Activated effector memory CD4-positive, alpha-beta T cell treated with Interleukin-2 at 50 U/mL for 16 hours (primary cell): ENCODE measurements around the gene LIN7C.
"Not testable (repeated sequence)": the region's sequence is repeated elsewhere in the genome, so short reads cannot be mapped to it uniquely, and the experiment has no call there.

ENCODE experiments used
- DNase-seq: peaks from one replicate; pipeline ENCODE4 v3.0.0-alpha.2; 2020

LIN7C gene

DNA sequence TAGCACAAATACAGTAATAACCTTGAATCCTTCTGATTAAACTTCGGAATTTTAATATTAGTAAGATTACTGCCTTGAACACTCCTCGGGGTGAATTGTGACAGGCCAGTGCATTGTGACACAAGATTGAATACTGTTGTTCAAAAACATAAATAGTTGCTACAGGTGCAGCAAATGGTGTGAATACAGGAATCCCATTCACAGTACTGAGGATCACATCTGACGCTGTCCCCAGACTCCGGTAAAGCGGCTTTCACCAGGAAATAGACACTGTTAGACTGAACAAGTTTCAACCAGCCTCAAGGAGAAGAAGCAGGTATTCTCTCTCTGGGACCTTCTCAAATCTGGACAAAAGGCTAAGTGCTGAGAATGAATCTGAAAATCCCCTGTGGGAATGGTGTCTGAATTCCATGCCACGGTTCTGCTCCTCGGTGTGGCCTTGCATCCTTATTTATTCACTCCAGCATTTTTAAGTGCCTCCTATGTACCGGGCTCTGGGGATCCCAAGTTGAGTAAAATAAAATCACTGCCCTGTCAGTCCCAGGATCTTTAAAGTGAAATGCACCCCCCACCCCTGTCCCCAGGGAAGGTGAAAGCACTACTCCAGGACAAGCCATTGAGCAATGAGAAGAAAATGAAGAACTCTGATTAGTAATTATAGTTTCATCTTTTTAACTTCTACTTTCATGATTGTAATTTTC is 37.4 kb downstream of the LIN7C start:
- no peak for DNase-seq

DNA sequence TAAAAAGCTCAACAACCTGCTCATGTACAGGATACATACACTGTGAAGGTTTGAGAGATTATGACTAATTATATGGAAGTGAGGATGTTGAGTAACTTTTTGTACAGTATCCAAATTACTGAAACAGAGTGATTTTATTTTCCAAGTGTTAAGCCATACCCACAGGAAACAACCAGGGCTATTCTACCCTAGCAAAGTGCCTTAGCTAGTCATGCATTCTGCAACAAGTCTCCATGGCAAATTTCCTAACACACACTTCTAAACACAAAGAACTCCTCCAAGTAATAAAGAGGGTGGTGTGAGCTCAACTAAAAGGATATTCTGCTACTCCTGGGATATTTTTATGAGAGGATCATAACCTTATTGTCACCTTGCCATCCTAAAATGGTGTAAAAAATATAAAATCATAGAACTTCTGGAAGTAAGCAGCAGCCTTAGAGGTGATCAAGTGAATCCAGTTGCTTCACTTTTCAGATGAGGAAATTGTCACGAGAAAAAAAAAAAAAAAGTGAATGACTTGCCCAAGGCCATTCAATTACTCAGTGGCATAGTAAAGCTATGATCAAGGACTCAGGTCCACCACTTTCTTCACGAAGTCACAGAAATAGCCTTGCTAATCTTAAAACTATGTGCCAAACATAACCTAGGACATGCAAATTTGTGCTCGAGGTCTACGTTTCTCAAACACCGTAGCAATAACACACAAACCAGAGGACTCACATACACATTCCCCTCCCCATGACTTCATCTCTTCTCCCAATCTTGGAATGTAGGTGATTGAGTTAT is 38.2 kb downstream of the LIN7C start:
- DNase-seq: no peak

DNA sequence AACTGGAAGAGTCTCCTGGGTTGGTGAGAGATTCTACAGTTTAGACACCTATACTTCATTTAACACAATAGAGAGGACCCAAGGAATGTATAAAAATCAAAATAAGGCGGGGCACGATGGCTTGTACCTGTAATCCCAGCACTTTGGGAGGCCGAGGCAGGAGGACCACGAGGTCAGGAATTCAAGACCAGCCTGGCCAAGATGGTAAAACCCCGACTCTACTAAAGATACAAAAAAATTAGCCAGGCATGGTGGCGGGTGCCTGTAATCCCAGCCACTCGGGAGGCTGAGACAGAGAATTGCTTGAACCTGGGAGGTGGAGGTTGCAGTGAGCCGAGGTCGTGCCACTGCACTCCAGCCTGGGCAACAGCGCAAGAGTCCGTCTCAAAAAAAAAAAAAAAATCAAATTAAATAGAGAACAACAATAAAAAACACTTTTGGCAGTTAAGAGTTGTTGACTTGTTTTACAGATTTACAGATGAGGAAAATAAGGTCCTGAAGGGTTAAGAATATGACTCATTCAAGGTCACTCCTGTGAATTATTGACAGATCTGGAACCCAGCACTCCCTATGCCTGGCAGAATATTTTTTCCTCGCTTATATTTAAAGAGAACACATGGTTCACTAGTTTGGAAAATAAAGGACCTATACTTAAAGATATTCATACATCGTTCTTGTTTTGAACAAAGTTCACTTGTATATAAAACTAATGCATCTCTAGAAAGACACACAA is 39.2 kb downstream of the LIN7C start:
- DNase-seq: no peak

DNA sequence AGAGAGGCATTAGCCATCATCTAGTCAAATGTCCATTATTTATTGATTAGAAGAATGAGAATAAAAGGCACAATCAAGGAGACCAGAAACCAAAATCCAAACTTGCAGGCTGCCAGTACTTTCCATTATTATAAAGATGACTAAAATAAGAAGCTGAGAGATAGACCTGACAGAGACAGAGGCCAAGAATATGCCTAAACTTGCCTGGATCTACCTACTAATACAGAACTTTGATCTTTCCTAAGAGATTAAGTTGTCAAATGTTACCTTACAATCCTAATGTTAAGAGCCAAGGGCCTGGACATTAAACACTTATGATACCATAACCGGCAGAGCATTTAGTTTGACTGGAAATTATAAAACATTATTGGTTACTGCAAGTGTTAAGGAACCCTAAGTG is 40.2 kb downstream of the LIN7C start:
- no peak for DNase-seq

DNA sequence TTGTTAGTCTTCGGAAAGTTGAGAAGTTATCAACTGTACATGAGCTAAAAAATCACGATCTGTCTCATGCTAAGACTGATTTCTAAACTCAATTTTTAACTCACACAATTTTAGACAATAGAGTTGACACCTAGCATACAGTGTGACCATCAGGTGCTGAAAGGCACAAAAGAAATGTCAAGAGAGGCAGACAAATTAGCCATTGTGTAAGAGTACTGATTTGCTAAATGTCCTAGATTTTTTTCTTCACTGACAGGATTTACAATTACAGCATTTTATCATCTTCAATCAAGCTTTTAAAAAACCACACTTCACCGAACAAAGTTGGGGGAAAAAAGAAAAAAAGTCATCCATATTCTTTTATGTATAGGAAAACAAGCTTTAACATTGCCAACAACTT is 40.9 kb downstream of the LIN7C start:
- DNase-seq: no peak

DNA sequence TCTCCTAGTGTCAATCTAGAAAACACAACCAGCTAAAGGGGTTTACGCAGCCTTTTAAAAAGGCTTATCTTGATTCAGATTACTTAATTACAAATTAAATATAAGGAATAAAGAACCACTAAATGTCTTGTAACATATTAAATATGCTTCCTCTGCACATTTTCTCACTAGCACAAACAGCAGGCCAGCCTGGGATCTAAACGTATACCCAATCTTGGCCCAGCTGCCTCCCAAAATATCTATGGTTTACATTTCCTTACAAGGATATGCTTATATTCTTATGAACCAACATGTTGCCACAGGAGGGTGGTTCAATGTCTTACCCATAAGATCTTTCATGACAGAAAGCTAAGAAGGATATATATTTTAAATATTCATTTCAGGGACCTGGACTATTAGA is 41.7 kb downstream of the LIN7C start:
- DNase-seq: no peak

DNA sequence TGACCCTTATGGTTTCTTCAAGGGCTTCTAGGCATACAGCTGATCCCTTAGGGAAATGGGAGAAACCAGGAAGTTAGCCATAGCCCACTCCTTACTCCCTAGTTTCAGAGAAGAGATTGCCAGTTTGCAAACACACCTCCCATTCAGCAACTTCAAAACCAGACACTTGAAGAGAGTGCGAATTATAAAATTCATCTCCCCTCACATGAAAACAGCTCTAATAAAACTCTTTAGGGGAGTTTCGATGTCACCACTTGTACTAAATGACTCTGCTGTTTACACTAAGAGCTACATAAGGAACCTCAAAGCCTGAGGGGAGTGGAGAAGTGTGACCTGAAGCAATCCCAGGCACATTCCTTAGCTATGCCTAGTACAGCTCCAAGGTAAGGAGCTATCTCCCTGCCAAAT is 42.3 kb downstream of the LIN7C start:
- no peak for DNase-seq

DNA sequence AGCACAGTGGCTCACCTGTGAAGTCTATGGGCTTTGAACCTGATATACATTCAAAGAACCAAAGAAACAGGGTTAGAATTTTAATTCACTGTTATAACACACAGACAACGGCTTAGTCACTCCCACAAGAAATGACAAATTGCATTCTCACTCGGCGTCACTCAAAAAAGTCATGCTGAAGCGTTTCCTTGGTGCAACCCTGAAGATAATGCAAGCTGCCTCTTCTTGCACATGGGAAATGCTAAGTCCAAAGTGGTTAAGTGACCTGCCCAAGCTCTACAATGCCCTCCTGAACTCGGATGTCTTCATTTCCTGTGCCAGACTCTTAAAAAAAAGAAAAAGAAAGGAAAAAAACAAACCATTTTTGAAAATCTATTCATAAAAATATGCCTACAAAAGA is 44.0 kb downstream of the LIN7C start:
- no peak for DNase-seq

DNA sequence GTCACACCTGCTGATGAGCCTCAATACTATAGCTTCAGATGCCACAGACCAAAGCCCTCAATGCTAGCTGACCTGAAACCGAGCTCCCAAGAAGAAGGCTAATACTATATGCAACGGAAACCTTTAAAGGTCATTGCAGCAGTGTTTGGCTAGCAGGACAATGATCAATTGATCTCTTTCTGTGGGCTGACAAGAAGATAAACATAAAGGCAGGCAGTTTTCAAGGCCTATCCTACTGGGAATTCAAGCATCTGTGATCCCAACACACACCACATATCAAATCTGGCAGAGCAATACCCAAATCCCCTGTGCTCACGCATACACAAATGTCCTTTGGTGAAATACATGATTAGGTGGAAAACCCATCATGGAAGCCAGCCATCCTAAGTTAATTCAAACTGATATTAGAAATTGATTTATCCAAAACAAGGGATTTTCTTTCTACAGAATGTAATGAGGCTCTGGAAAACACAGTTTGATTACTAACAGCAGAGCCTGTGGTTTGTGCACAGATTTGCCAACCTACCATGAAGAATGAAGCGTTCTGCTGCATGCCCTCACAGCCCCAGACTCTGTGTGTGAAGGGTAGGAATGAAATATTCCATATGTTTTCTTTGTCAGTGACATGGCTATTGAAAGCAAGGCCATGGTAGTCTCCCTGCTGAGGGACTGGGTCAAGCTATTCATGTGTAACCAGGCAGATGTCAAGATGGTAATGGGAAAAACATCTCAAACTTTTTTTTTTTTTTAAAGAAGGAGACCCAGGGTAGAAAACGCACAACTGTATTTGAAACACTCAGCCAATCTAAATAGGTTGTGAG is 46.2 kb downstream of the LIN7C start:
- no peak for DNase-seq

DNA sequence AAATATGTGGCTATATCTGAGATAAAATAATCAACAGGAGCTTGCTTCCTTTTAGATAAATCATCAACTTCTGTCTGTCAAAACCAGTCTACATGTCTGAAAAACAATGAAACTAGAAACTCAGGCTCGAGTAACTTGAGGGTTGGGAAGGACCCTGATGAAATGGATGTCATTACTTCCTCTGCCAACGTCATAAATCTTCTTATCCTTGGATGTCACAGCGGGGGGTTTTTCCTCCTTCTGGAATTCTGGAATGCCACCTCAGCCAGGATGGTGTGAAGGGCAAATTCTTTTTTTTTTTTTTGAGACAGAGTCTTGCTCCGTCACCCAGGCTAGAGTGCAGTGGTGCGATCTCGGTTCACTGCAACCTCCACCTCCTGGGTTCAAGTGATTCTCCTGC is 47.4 kb downstream of the LIN7C start:
- no peak for DNase-seq

DNA sequence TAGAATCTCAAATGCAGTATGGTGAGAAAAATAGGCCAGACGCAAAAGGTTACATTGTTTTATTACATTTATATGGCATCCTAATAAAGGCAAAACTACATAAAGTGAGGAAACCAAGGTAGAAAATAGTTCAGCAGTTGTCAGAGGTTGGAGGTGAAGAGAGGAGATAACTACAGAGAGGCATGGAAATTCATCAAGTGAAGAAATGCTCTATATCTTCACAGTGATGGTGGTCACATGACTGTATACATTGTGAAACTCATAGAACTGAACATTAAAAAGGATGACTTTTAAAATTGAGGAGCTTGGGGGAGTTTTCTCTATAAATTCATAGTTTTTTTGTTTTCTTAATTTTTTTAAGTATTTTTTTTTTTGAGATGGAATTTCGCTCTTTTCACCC is 48.4 kb downstream of the LIN7C start:
- no peak for DNase-seq

DNA sequence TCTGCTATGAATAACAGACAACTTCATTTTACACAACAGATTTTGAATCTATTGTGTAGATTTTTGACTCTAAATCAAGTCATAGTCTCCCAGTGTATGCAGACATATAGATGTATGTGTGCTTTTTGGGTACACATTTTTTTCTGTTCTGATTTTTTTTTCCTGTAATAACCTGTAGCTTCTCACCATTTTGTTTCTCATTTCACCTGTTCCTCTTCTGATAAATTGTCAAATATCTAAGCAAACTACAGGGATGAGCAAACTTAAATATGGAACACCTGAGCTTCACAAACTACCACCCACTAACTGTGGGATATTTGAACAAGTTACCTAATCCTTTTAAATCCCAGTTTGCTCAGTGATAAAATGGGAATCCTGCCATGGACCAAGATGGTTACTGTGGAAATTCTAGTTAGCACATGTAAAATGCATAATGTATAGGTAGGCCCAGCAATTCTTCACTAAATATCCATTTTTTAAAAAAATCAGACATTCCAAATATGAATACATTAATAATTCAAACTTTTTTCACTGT is 49.7 kb downstream of the LIN7C start:
- no peak for DNase-seq

DNA sequence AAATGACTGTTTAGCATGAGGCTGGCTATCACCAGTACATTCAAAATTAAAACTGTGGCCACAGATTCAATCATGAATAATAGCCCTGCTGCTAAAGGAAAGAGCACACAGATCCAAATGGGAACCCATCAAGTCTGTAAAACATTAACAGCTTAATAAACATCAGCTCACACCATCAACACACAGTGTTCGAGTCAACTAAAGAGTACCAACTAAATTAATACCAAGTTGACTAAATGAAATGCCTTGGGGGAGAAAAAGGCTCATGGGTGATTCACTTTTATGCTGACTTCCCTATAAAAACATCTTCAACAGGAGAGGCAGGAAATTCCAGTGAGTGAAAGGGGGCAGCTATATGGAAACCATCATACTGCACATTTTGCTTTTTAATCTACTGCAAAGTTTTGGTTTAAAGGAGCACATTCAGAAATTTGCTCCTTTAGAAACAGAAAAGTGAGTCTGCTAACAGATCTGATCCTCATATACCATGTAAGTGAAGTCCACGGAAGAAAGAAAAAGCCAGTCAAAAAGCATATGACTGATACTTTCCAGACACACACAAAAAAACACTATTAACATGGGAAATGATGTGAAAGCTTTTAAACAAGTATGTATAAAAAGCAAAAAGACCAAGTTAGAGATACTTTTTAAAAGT is 50.3 kb downstream of the LIN7C start:
- DNase-seq: no peak

DNA sequence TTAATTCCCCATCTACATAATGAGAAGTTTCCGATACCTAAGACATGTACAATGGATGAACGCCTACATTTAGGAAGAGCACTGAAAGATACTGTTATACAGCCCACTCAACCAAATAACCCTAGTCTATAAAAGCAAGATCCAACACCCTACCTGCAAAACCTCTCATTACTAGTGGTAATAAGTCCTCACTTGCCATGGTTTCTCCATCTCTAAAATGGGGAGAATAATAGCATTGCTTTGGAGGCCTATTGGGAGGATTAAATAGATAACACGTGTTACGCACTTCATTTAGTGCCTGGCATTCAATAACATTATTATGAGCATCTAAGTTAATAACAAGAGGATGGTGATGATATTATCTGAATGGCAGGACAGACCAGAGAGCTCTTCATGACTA is 50.9 kb downstream of the LIN7C start:
- no peak for DNase-seq

DNA sequence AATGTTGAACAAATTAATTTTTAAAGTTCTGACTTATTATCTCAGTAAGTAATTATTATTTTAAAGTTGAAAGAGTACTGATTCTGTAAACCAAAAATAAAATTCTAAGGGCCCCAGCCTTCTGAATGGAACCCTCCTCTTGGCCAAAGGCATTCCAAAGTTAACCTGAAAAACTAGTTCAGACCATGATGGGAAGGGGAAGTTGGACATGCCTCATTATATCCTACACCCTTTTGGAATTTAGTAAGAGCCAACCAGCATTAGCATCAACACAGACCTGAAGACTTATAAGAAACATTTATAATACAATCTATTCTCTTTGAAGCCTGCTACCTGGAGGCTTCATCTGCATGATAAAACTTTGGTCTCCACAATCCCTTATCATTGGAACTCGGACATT is 52.9 kb downstream of the LIN7C start:
- no peak for DNase-seq

DNA sequence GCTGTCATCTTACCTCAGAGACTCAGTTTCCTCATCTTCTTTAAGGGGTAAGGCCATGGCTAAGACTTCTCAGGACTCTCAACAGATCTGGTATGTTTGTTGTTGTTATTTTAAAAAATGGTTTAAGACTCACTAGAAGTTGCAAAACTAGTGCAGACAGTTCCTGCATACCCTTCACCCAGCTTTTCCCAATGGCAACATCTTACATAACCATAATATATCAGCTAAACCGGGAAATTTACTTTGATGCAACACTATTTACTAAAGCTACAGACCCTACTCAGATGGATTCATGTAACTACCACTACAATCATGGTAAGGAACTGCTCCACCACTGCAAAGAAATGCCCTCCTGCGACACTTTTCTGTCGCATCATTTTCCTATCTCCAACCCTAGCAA is 54.4 kb downstream of the LIN7C start:
- DNase-seq: no peak

DNA sequence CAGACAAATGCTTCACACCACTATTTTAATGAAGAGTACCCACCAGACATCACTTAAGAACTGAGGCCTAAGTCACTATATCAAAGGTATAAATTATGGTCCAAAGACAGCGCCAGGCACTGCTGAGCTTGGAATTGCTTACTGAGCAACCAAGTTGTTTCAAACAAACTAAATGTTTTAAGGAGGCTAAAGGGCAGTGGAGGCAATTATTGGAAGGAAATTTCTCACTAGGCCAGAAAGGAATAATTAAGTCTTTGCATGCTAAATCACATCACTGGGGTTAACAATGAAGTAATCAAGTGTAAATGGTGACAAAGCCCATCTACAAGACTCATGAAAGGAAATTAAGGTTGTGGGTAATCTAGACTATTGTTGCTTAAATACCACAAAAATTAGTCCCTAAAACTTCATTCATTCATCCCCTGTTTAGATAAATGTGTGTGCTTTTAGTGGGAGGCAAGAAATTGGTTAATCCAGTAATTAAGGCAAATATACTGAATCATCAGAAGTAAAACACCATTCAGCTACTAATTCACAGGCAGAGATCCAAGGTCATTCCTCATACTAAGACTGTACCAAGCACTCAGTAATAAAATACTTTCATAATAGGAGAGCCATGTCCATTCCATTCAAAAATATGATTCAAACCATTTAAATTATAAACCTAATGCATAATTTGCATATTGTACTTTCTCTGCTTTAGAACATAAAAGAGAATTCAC is 55.2 kb downstream of the LIN7C start:
- no peak for DNase-seq

DNA sequence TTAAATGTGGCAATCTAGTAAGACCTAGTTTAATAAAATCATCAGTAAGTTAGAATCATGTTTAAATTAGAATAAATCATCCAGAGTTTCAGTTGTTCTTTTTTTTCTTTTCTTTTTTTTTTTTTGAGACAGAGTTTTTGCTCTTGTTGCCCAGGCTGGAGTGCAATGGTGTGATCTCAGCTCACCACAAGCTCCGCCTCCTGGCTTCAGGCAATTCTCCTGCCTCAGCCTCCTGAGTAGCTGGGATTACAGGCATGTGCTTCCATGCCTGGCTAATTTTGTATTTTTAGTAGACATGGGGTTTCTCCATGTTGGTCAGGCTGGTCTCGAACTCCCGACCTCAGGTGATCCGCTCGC is 58.4 kb downstream of the LIN7C start:
- DNase-seq: not testable (repeated sequence)

DNA sequence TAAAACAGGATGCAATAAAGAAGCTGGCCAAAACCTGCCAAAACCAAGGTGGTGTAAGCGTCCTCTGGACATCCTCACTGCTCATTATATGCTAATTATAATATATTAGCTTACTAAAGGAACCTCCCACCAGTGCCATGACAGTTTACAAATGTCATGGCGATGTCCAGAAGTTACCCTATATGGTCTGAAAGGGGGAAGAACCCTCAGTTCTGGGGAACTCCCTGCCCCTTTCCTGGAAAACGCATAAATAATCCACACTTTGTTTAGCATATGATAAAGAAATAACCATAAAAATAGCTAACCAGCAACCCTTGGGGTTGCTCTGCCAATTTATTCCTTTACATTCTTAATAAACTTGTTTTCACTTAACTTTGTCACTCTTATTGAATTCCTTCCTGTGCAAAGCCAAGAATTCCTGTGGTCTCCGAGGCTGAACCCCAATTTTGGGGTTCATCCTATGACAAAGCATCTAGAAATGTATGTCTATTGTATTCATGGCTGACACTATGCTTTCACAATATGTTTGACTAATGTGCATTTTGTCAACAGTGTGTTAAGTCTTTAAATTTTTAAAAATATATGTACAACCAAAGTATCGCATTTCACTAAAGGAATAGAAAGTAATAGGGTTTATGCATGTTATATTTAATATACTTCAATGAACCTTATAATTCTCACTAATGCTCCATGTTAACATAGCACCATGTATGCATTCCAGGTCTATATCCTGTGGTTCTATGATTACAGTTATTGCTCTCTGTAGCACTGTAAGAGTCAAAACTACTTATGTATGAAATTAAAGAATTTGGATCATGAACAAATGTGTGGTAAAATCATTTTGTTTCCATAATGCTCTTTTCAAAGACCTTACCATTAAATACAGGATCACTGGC is 59.0 kb downstream of the LIN7C start:
- no peak for DNase-seq

DNA sequence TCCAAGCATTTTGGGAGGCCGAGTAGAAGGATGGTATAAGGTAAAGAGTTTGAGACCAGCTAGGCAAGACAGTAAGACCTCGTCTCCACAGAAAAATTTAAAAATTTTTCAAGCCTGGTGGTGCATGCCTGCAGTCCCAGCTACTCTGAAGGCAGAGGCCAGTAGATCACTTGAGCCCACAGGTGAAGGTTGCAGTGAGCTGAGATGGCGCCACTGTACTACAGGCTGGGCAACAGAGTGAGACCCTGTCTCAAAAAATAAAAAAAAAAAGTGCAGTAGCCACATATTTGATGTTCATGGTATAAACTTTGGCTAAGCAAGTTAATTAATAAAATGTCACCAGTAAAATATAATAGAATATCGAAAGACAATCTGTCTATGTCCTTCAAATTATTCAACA is 60.9 kb downstream of the LIN7C start:
- DNase-seq: no peak

DNA sequence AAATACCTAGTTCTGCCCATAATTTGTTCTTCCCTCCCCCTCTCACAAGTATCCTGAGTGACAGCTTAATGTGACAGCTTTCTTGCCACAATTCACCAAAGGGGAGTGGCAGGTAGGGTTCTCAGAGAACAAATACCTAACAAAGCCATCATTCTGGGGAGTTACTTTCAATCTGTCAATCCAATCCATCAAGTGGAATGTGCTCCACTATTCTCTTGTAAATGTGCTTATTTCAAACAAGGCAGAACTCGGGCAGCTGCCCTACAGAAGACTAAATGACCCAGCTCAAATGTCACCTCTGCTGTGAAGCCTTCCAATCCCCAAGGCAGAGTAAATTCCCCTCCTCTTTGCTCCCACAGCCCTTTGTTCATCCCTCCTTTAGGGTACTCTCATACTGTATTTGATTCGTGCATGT is 61.8 kb downstream of the LIN7C start:
- DNase-seq: no peak
